Kidney (tissue), 14 donors: ENCODE results near the gene PABPN1. TPM values are rescaled to one million over a fixed set of nuclear protein-coding genes. Genes with fewer than 3 reads are reported as not detected.

ENCODE experiments used
- DNase-seq, 5 donors: peaks; one replicate each; pipeline ENCODE4 v3.0.0-alpha.2; 2013 to 2020
- FAIRE-seq: peaks from 2 replicates; lab custom pipeline; 2012; peaks lifted over from hg19 to GRCh38; lab: Jason Lieb, UNC
- H3K27ac ChIP-seq, 2 donors: one replicate each; pipeline ENCODE4 v1.7.0; 2013; ENCODE audit warnings: low read depth in 2 of 2, low read length in 2 of 2, inconsistent platforms in 1 of 2
- H3K27me3 ChIP-seq: one replicate; pipeline ENCODE4 v1.7.1; 2013; ENCODE audit warnings: low read length, inconsistent platforms; ENCODE audit not compliant: control insufficient read depth, insufficient read depth
- H3K36me3 ChIP-seq, 3 donors: one replicate each; pipeline versions ENCODE4 v1.7.0 to v1.7.1; 2013; ENCODE audit warnings: low read length in 3 of 3, control low read depth in 1 of 3, inconsistent platforms in 1 of 3; ENCODE audit not compliant: insufficient read depth in 3 of 3, control insufficient read depth in 2 of 3
- H3K4me1 ChIP-seq, 3 donors: one replicate each; pipeline versions ENCODE4 v1.7.0 to v1.7.1; 2013; ENCODE audit warnings: low read length in 3 of 3, inconsistent platforms in 1 of 3, low read depth in 1 of 3; ENCODE audit not compliant: control insufficient read depth in 2 of 3, insufficient read depth in 2 of 3
- H3K4me3 ChIP-seq, 3 donors: one replicate each; pipeline versions ENCODE4 v1.7.0 to v1.8.1; 2013; ENCODE audit warnings: low read length in 3 of 3, control low read depth in 1 of 3, inconsistent platforms in 1 of 3
- H3K9ac ChIP-seq, 3 donors: one replicate each; pipeline versions ENCODE4 v1.7.0 to v1.7.1; 2013; ENCODE audit warnings: low read length in 3 of 3, control low read depth in 1 of 3, inconsistent platforms in 1 of 3
- H3K9me3 ChIP-seq, 3 donors: one replicate each; pipeline versions ENCODE4 v1.7.0 to v1.7.1; 2013; ENCODE audit warnings: low read length in 3 of 3, control low read depth in 1 of 3, inconsistent platforms in 1 of 3; ENCODE audit not compliant: control insufficient read depth in 2 of 3, insufficient read depth in 1 of 3
- CTCF ChIP-seq: IDR thresholded peaks from 3 replicates; pipeline ENCODE4 v1.5.1; 2012; ENCODE audit warnings: mild to moderate bottlenecking, moderate library complexity, borderline replicate concordance; ENCODE audit not compliant: insufficient read depth; ENCODE audit errors: extremely low read depth
- intact Hi-C: fragments of 100-400 bp; cut with DNase I; formaldehyde crosslinking; loops from one replicate; pipeline ENCODE4 v1.11.1; 2022
- polyA plus RNA-seq: library from polyadenylated mRNA; stranded (reverse); fragments of 350-450 nt; fragmentation: Illumina TruSeq; extraction: RNeasy Lipid Tissue Mini Kit (QIAGEN cat#74804); gene quantifications from one replicate; pipeline ENCODE4 v1.2.3, GENCODE V29; 2014; ENCODE audit warnings: low read depth, low replicate concordance; ENCODE audit not compliant: insufficient read depth
- total RNA-seq: library from RNA; stranded (reverse); fragmentation: NEBNext Ultra II Directional; extraction: Animal tissue kit (Norgen Biotek cat#: 25700); gene quantifications from one replicate; pipeline ENCODE4 v1.2.1, GENCODE V29; 2021
- donor health status: control.
- donor health status: control.
- donor health status: control.
- donor health status: control.
- donor health status: control.
- donor health status: DM: yes; HTN: yes; CAD: no.
- donor health status: Normal renal cell carcinoma (clear cell type).

PABPN1 gene
- total and polyA plus RNA-seq, 2 donors from 2014 or later, result 140 to 145 TPM

- intact Hi-C loops, result no loop called here
- Histone ChIP-seq H3K27me3 (no peaks in the 10 kb centered on the region), H3K9ac (peak overlapping the region; percentile 84 to 98 (median 95)), H3K4me3 (peak overlapping the region; percentile 89 to 100 (median 96)), H3K4me1 (peaks cover 3 to 19% (median 16%) of the 10 kb centered on the region in 3 donors), H3K36me3 (peaks cover 9 to 25% (median 10%) of the 10 kb centered on the region in 3 donors), H3K9me3 (no peaks in the 10 kb centered on the region), H3K27ac (peak overlapping the region; percentile 68 to 92)
- no peak for TF ChIP-seq CTCF
- DNase-seq (no peak), FAIRE-seq (no peak)
Measured at GRCh38 chr14:23322568-23323517, 1.6 kb downstream of the PABPN1 start.

DNA sequence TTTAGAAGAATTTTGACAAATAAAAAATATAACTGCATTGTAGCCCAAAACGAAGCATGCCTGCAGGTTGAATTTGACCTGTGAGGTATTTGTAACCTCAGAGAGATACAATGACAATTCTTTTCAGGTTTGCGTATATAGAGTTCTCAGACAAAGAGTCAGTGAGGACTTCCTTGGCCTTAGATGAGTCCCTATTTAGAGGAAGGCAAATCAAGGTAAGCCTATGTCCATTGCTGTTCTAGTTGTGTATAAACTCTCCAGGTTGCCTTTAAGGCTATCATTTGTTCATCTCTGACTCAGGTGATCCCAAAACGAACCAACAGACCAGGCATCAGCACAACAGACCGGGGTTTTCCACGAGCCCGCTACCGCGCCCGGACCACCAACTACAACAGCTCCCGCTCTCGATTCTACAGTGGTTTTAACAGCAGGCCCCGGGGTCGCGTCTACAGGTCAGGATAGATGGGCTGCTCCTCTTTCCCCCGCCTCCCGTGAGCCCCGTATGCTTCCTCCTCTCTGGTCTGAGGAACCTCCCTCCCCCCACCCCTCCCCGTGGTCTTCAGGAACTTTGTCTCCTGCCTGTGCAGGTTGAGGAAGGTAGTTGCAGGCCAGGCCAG is 2.7 kb downstream of the PABPN1 start:
- Histone ChIP-seq H3K27ac (no peak overlapping the region), H3K27me3 (no peaks in the 10 kb centered on the region), H3K36me3 (peaks cover 9 to 25% (median 10%) of the 10 kb centered on the region in 3 donors), H3K4me1 (peaks cover 3 to 19% (median 16%) of the 10 kb centered on the region in 3 donors), H3K9me3 (no peaks in the 10 kb centered on the region), H3K4me3 (no peak overlapping the region), H3K9ac (no peak overlapping the region)
- TF ChIP-seq CTCF, result no peak
- intact Hi-C loops, result no loop called here
- DNase-seq (no peak), FAIRE-seq (no peak)

DNA sequence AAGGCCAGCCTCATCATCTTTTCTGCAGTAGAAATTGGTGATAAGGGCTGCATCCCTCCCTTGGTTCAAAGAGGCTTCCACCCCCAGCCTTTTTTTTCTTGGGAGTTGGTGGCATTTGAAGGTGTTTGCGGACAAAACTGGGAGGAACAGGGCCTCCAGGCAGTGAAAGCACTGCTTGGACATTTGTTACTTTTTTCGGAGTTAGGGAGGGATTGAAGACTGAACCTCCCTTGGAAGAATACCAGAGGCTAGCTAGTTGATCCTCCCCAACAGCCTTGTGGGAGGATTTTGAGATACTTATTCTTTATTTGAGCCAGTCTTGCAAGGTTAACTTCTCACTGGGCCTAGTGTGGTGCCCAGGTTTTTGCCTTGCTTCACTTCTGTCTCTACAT is 3.2 kb downstream of the PABPN1 start:
- FAIRE-seq, result no peak
- no peak overlapping the region for H3K27ac ChIP-seq
- no peak overlapping the region for H3K4me3 ChIP-seq
- peaks cover 3 to 19% (median 16%) of the 10 kb centered on the region in 3 donors for H3K4me1 ChIP-seq
- intact Hi-C loops, result no loop called here
- H3K9me3 ChIP-seq, result no peaks in the 10 kb centered on the region
- TF ChIP-seq CTCF, result no peak
- no peak for DNase-seq
- H3K27me3 ChIP-seq, result no peaks in the 10 kb centered on the region
- no peak overlapping the region for H3K9ac ChIP-seq
- H3K36me3 ChIP-seq, result peaks cover 9 to 25% (median 10%) of the 10 kb centered on the region in 3 donors
